ENCODE results near the gene PPP1R14C.

The PPP1R14C gene

DNA sequence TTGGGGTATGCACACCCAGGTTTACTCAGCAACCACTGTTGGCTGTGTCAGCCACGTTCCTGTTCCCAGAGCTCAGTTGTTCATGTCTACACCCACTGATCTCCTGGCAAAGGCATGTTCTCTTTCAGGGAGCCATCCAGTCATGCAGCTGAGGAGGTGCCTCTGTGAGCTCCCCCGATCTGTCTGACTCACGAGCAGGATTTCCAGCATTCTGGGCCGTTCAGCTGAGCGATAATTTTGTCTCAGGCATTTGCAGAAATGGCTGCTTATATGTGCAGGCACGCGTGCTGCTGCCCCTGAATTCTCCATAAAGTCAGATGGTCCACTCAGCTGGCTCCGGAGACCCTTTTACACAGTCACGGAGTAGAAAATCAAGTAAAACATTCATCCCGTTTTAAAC lies 147.6 kb downstream of the PPP1R14C start:
- TF ChIP-seq FOXP2 (optimal IDR thresholded peaks at IDR 0.05; ENCODE audit: borderline replicate concordance, extremely low read depth, extremely low read length, insufficient read depth) (no peak), TAF1 (IDR thresholded peaks at IDR 0.05; ENCODE audit: borderline replicate concordance, insufficient read depth, low read length) (no peak), POLR2AphosphoS5 (IDR thresholded peaks at IDR 0.05; ENCODE audit: low read depth, low read length) (no peak), SIN3A (IDR thresholded peaks at IDR 0.05; ENCODE audit: borderline replicate concordance, insufficient read depth, low read length) (no peak)
- TF ChIP-seq, protein P1, sequence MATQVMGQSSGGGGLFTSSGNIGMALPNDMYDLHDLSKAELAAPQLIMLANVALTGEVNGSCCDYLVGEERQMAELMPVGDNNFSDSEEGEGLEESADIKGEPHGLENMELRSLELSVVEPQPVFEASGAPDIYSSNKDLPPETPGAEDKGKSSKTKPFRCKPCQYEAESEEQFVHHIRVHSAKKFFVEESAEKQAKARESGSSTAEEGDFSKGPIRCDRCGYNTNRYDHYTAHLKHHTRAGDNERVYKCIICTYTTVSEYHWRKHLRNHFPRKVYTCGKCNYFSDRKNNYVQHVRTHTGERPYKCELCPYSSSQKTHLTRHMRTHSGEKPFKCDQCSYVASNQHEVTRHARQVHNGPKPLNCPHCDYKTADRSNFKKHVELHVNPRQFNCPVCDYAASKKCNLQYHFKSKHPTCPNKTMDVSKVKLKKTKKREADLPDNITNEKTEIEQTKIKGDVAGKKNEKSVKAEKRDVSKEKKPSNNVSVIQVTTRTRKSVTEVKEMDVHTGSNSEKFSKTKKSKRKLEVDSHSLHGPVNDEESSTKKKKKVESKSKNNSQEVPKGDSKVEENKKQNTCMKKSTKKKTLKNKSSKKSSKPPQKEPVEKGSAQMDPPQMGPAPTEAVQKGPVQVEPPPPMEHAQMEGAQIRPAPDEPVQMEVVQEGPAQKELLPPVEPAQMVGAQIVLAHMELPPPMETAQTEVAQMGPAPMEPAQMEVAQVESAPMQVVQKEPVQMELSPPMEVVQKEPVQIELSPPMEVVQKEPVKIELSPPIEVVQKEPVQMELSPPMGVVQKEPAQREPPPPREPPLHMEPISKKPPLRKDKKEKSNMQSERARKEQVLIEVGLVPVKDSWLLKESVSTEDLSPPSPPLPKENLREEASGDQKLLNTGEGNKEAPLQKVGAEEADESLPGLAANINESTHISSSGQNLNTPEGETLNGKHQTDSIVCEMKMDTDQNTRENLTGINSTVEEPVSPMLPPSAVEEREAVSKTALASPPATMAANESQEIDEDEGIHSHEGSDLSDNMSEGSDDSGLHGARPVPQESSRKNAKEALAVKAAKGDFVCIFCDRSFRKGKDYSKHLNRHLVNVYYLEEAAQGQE (IDR thresholded peaks at IDR 0.05; ENCODE audit: insufficient read depth in 1 of 2, low read depth in 2 of 2, low read length in 2 of 2): no peak

DNA sequence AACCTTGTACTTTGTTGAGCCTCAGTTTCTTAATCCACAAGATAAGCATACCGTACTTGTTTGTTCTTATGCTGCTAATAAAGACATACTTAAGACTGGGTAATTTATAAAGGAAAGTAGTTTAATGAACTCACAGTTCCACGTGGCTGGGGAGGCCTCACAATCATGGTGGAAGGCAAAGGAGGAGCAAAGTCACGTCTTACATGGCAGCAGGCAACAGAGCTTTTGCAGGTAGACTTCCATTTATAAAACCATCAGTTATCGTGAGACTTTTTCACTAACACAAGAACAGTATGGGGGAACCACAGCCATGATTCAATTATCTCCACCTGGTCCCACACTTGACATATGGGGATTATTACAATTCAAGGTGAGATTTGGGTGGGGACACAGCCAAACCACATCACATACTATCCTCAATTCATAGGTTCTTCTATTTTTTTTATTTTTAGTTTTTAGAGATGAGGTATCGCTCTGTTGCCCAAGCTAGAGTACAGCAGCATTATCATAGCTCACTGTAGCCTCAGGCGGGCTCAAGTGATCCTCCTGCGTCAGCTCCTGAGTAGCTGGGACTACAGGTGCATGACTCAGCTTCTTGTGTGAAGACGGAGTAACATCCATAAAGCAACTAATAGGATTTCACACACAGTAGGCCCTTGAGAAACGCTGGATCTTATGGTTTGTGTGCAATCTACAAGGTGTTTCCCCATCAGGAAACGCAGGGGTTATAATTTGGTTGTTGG lies 149.3 kb downstream of the PPP1R14C start:
- TF ChIP-seq TAF1 (IDR thresholded peaks at IDR 0.05; ENCODE audit: borderline replicate concordance, insufficient read depth, low read length) (no peak), SIN3A (IDR thresholded peaks at IDR 0.05; ENCODE audit: borderline replicate concordance, insufficient read depth, low read length) (no peak), POLR2AphosphoS5 (IDR thresholded peaks at IDR 0.05; ENCODE audit: low read depth, low read length) (no peak), FOXP2 (optimal IDR thresholded peaks at IDR 0.05; ENCODE audit: borderline replicate concordance, extremely low read depth, extremely low read length, insufficient read depth) (no peak)
- TF ChIP-seq, protein P1 (IDR thresholded peaks at IDR 0.05; ENCODE audit: insufficient read depth in 1 of 2, low read depth in 2 of 2, low read length in 2 of 2): no peak

DNA sequence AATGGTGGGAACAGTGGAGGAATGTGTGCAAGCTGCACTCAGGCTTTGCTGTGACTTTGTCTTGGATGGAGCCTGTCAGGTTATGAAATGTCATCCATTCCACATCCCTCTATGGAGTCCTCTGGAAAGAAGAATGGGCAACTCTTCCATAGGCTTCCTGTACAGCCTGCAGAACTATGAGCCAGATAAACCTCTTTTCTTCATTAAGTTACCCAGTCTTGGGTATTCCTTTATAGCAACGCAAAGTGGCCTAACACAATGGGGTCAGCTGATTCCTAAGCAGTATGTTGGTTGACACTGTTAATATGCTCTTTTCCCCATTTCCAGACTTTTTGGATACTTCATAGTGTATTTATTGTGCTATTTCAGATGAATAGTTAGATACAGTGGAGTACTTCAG lies 150.2 kb downstream of the PPP1R14C start:
- TF ChIP-seq, protein P1 (IDR thresholded peaks at IDR 0.05; ENCODE audit: insufficient read depth in 1 of 2, low read depth in 2 of 2, low read length in 2 of 2): no peak
- TF ChIP-seq POLR2AphosphoS5 (IDR thresholded peaks at IDR 0.05; ENCODE audit: low read depth, low read length) (no peak), FOXP2 (optimal IDR thresholded peaks at IDR 0.05; ENCODE audit: borderline replicate concordance, extremely low read depth, extremely low read length, insufficient read depth) (no peak), TAF1 (IDR thresholded peaks at IDR 0.05; ENCODE audit: borderline replicate concordance, insufficient read depth, low read length) (no peak), SIN3A (IDR thresholded peaks at IDR 0.05; ENCODE audit: borderline replicate concordance, insufficient read depth, low read length) (no peak)

DNA sequence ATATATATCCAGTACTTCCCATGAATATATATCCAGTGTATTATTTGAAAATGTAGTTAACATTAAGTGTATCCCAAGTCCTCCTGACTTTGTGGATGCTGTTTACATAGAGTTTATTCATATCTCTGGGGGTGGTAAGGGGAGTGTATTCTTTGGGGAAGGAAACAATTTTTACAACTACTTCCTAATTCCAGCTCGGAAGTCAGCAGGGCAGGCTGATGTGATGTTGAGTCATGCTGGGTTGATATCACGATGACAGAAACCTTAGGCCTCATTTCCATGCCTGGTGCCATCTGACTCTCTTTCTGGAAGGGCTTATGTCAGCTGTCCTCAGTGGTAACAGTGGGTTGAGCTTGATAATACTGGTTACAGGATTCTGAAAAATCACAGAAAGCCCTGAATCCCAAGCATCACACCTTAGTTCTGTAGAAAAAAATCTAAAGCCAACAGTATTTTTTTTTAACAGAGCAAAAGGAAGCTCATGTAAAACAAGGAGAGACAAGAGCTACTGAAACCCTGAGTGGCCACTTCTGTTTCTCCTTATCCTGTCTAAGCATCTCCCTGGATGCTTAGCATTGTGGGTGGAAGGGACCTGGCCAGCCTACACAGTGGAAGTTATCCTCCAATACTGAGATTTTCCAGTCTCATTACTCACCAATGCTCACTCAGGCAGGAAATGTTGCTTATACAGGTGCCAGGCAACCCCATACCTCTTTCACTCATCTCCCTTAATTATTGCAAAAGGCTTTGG lies 150.8 kb downstream of the PPP1R14C start:
- TF ChIP-seq, protein P1 (IDR thresholded peaks at IDR 0.05; ENCODE audit: insufficient read depth in 1 of 2, low read depth in 2 of 2, low read length in 2 of 2): 0 out of 4 replicates have a peak, but pooled peaks of 1 of the 2 experiments have one; percentile 36
- TF ChIP-seq TAF1 (IDR thresholded peaks at IDR 0.05; ENCODE audit: borderline replicate concordance, insufficient read depth, low read length): no peak
